KOPT-K1 (cell line): ENCODE results near the gene SUGCT.

Experiments used
- H3K27ac ChIP-seq: fragments of 200-600 bp; sonication (generic); 2 replicates; pipeline ENCODE4 v1.5.1; 2016; ENCODE audit warnings: antibody characterized with exemption, mild to moderate bottlenecking, low read depth, low read length; ENCODE audit not compliant: poor library complexity, severe bottlenecking
- H3K36me3 ChIP-seq: fragments of 200-600 bp; sonication (generic); 2 replicates; pipeline ENCODE4 v1.5.1; 2017; ENCODE audit warnings: antibody characterized with exemption, mild to moderate bottlenecking, low read length, moderate library complexity; ENCODE audit not compliant: insufficient read depth
- H3K9me3 ChIP-seq: fragments of 200-600 bp; sonication (generic); 2 replicates; pipeline ENCODE4 v1.5.1; 2017; ENCODE audit warnings: antibody characterized with exemption, low read length, mild to moderate bottlenecking; ENCODE audit not compliant: insufficient read depth, poor library complexity, severe bottlenecking

The SUGCT gene

DNA sequence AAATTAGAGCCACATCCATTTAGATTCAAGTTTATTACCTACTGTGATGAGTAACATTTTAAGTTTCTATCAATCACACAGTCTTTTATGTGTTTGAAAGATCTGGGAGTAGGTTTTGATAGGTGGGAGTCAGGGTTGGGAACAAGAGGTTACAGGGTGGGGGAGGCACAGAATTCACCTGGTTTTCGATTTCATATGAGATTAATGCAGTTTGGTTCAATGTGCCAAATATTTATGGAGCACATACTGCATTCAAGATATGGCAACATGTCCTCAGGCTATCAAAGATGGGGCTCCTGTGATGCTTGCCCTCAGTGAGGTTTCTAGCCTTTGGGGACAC is 564.1 kb downstream of the SUGCT start:
- Histone ChIP-seq H3K36me3 (no peaks in the 10 kb centered on the region), H3K9me3 (no peaks in the 10 kb centered on the region), H3K27ac (no peak overlapping the region)

GRCh38 chr7:40700653-40701421 is 566.0 kb downstream of the SUGCT start:
- H3K9me3 ChIP-seq, result no peaks in the 10 kb centered on the region
- H3K27ac ChIP-seq, result no peak overlapping the region
- H3K36me3 ChIP-seq, result no peaks in the 10 kb centered on the region

GRCh38 chr7:40701836-40702551 is 567.2 kb downstream of the SUGCT start:
- Histone ChIP-seq H3K27ac (no peak overlapping the region), H3K9me3 (no peaks in the 10 kb centered on the region), H3K36me3 (no peaks in the 10 kb centered on the region)

DNA sequence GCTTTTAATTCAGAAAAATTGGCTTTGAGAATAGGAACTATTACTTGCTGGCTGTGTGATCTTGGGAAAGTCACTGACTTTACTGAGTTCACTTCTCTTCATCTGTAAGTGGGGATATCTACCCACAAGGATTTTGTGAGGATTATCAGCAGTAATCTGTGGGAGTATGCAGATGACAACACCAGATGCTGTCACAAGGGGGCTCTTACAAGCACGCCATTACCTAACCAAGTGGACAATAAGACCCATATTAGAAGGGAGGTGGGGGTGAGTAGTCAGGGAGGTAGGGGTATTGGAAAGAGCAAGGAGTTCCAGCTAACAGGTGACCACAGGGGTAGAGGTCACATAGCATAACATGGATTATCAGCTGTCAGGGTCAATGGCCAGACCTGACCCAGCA is 569.4 kb downstream of the SUGCT start:
- Histone ChIP-seq H3K36me3 (no peaks in the 10 kb centered on the region), H3K9me3 (no peaks in the 10 kb centered on the region), H3K27ac (no peak overlapping the region)

DNA sequence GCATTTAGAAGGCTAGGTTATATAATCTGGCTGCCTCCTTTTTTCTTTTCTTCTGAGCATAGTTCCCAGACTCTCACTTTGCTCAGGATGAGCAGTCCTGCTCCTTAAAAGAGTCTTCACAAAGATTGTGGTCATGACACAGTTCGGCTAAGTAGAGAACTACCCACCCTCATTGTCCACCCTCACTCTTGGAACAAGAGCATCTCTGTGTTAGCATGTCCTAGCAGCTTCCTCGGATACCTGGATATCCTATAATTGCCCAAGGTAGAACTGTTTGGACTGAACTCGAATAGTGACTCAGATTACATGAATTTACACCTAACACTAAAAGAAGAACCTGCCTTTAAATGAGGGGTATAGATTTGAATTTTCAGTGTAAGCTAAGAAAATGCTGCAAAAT is 572.0 kb downstream of the SUGCT start:
- no peaks in the 10 kb centered on the region for H3K36me3 ChIP-seq
- H3K27ac ChIP-seq, result no peak overlapping the region
- H3K9me3 ChIP-seq, result no peaks in the 10 kb centered on the region

DNA sequence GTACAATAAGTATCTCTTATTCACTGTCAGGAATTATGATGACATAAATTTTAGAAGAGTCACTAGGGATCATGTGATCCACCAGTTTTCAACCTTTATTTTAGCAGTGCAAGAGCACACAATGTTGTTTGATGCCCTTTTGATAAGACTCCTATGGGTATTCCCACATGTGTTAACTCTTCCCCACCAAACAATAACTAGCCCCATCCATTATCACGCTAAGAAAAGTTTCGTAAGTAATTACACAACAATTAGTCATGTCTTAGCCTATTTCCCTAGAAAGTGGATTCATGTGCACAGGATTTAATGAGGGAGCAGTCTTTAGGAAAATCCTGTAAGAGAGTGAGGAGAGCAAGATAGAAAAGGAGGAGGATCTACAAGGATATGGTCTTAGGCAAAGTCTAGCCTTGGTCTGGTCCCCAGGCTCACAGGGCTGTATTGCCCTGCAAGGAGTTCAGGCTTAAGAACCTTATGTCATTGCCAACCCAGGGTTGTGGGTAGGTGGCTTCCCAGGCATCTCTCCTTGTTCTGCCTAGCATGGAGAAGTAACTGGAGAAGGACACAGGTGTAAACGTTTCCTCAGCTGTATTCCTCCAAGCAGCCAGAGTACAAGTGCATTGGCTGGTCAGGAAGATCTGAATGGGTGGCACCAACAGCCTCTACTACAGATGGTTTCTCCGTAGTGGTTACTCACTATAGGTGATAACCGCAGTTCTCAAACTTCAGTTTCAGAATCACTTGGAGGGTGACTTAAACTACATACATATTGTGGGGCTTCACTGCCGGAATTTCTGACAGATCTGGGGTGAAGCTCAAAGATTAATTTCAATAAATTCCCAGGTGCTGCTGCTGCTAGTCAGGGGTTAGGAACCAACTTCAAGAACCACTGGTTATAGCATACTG is 574.5 kb downstream of the SUGCT start:
- no peak overlapping the region for H3K27ac ChIP-seq
- H3K9me3 ChIP-seq, result no peaks in the 10 kb centered on the region
- H3K36me3 ChIP-seq, result no peaks in the 10 kb centered on the region

- H3K27ac ChIP-seq, result no peak overlapping the region
- H3K36me3 ChIP-seq, result no peaks in the 10 kb centered on the region
- no peaks in the 10 kb centered on the region for H3K9me3 ChIP-seq
These were observed 576.9 kb downstream of the SUGCT start for GRCh38 chr7:40711706-40712105.

- Histone ChIP-seq H3K27ac (no peak overlapping the region), H3K9me3 (no peaks in the 10 kb centered on the region), H3K36me3 (no peaks in the 10 kb centered on the region)
These were observed 579.7 kb downstream of the SUGCT start for GRCh38 chr7:40714363-40715052.

- Histone ChIP-seq H3K9me3 (no peaks in the 10 kb centered on the region), H3K27ac (no peak overlapping the region), H3K36me3 (no peaks in the 10 kb centered on the region)
These were observed 580.2 kb downstream of the SUGCT start for GRCh38 chr7:40715053-40715430.

GRCh38 chr7:40716052-40716451 is 581.2 kb downstream of the SUGCT start:
- no peaks in the 10 kb centered on the region for H3K36me3 ChIP-seq
- no peaks in the 10 kb centered on the region for H3K9me3 ChIP-seq
- H3K27ac ChIP-seq, result no peak overlapping the region

DNA sequence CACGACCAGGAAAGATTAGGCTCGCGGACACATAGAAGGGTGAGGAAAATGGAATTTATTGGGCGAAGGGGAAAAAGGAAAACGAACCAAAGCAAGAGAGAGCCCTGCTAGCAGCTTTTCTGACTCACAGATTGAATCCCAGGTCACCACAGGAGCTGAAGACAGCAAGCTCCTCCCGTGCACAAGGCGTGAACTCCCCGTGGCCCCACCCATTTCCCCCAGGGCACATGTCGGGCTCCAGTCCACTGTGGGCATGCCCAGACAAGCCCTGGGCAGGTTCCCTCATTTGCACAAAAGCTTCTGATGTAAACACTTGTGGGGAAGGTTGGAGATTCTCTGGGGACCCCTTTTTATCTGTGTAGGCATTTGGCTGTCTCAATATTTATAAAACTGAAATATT is 582.4 kb downstream of the SUGCT start:
- Histone ChIP-seq H3K36me3 (no peaks in the 10 kb centered on the region), H3K27ac (no peak overlapping the region), H3K9me3 (no peaks in the 10 kb centered on the region)

- H3K27ac ChIP-seq, result no peak overlapping the region
- no peaks in the 10 kb centered on the region for H3K9me3 ChIP-seq
- no peaks in the 10 kb centered on the region for H3K36me3 ChIP-seq
These were observed 585.6 kb downstream of the SUGCT start for GRCh38 chr7:40720416-40720815.

DNA sequence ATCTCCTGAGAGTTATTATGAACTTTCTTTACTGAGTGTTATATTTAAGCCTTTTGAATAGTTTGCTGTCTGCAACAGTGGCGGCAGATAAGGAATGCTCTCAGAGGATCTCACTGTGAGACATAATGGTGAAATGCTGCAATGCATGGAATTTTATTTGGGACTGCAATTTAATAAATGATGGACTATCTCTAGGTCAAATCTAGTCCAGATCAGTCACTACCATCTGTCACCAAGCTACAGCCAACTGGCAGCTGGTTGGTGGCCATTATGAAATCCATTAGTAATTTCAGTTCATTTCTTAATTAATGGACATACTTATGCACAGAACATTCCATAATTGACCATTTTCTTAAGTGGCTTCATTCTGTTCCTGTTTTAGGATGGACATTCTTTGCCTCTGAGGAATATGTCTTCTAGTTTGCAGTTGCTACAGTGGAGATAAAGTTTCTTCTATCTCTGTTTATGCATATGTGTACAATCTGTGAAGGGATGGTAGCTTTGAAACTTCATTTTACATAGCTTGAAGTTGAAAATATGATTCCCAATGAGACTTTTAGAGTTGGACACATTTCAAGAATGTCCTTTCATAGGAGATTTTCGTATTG is 586.6 kb downstream of the SUGCT start:
- H3K9me3 ChIP-seq, result no peaks in the 10 kb centered on the region
- H3K27ac ChIP-seq, result no peak overlapping the region
- H3K36me3 ChIP-seq, result no peaks in the 10 kb centered on the region

GRCh38 chr7:40722242-40722641 is 587.4 kb downstream of the SUGCT start:
- Histone ChIP-seq H3K27ac (no peak overlapping the region), H3K9me3 (no peaks in the 10 kb centered on the region), H3K36me3 (no peaks in the 10 kb centered on the region)
